Measurements from ENCODE around the gene SFN.
A peak's percentile ranks its signal among the peaks of the same experiment; 100 is the strongest.
"Not testable (repeated sequence)": the region's sequence is repeated elsewhere in the genome, so short reads cannot be mapped to it uniquely, and the experiment has no call there.

The SFN gene

GRCh38 chr1:26862781-26863684, at the start of gene SFN:
Gene SFN, plus strand, starts transcription at chr1:26863149. Its CDS starts 64 bp downstream, at chr1:26863213.
- DNase-seq: peak; percentile 46

GRCh38 chr1:26814377-26814776, 48.6 kb upstream of the SFN start:
- DNase-seq: no peak

GRCh38 chr1:26814893-26815292, 48.1 kb upstream of the SFN start:
- no peak for DNase-seq

- no peak for DNase-seq
Measured at GRCh38 chr1:26820784-26821269, 42.1 kb upstream of the SFN start.

GRCh38 chr1:26822737-26823395, 40.1 kb upstream of the SFN start:
- no peak for DNase-seq

- no peak for DNase-seq
Measured at GRCh38 chr1:26824731-26825130, 38.2 kb upstream of the SFN start.

- DNase-seq: peak; percentile 72
Measured at GRCh38 chr1:26826261-26827105, 36.5 kb upstream of the SFN start, which contains the start of gene ZDHHC18. Gene ZDHHC18, plus strand, starts transcription at chr1:26826688. Its CDS starts 117 bp downstream, at chr1:26826805.

GRCh38 chr1:26827106-26827604, 35.8 kb upstream of the SFN start:
- DNase-seq: no peak

GRCh38 chr1:26827663-26828062, 35.3 kb upstream of the SFN start:
- peak; percentile 43 for DNase-seq

- DNase-seq: no peak
Measured at GRCh38 chr1:26828411-26828991, 34.4 kb upstream of the SFN start.

GRCh38 chr1:26829184-26829911, 33.6 kb upstream of the SFN start:
- DNase-seq: no peak

GRCh38 chr1:26831059-26831458, 31.9 kb upstream of the SFN start:
- no peak for DNase-seq

- DNase-seq: peak; percentile 82
Measured at GRCh38 chr1:26831546-26832248, 31.3 kb upstream of the SFN start.

GRCh38 chr1:26832249-26832960, 30.5 kb upstream of the SFN start:
- peak; percentile 96 for DNase-seq

GRCh38 chr1:26833432-26834405, 29.2 kb upstream of the SFN start:
- peak; percentile 93 for DNase-seq

GRCh38 chr1:26837665-26838064, 25.3 kb upstream of the SFN start:
- DNase-seq: not testable (repeated sequence)

- no peak for DNase-seq
Measured at GRCh38 chr1:26838474-26839338, 24.2 kb upstream of the SFN start.

- no peak for DNase-seq
Measured at GRCh38 chr1:26839339-26839722, 23.6 kb upstream of the SFN start.

Data from NCI-H82 (cell line).